GM19395 (cell line): Measurements from ENCODE around the gene TYK2.
A peak's percentile ranks its signal among the peaks of the same experiment; 100 is the strongest.
"Not testable (repeated sequence)": the region's sequence is repeated elsewhere in the genome, so short reads cannot be mapped to it uniquely, and the experiment has no call there.

Experiments
- ATAC-seq: cut with Tn5 transposase; IDR thresholded peaks from one replicate; pipeline ENCODE4 v1.9.1; 2021; ENCODE audit warnings: mild to moderate bottlenecking, moderate library complexity; ENCODE audit not compliant: unreplicated experiment

Gene TYK2

DNA sequence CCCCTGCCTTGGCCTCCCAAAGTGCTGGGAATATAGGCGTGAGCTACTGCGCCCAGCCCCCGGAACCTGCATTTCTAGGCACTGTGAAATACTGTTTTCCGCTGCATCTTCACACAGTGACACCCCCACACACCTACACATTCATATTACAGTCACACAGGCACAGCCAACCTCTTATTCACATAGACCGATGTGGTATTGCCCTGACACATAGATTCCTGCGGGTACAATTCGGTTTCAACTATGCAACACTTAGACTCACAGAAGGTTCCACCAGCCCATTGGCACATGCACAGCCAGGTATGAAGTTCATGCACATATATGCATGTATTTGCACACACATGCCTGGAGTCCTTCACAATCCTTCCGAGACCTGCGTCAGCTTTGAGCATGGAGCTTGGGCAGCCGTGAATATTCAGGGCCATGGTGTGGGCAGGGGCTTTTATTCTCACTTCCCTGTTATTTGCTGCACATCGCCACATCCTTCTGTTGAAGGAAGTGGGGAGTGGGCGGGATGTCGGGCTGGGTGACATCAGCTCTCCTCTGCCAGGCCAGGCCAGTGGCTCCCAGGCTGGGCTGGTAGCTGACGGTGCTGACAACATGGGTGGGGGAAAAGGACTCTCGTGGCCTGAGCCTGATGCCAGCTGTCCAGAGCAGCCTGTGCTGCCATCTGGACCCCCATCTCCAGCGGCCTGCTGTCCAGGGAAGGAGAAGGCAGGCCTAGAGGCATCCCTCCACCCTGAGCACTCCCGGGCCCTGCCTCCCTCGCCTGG is 28.3 kb upstream of the TYK2 start:
- ATAC-seq, result no peak

GRCh38 chr19:10407096-10407495 is 26.7 kb upstream of the TYK2 start:
- ATAC-seq, result no peak

DNA sequence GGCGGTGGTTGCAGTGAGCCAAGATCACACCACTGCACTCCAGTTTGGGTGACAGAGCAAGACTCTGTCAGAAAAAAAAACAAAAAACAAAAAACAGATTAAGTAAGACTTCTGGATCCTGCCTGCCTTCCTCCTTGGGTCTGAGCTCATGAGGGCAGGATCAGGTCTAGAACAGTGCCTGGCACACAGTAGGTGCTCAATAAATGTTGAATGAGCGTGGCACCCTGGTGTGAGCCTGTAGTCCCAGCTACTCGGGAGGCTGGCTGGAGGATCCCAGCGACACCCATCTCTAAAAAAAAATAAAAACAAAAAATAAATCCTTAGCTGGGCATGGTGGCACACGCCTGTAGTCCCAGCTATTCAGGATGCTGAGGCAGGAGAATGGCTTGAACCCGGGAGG is 25.8 kb upstream of the TYK2 start:
- no peak for ATAC-seq

DNA sequence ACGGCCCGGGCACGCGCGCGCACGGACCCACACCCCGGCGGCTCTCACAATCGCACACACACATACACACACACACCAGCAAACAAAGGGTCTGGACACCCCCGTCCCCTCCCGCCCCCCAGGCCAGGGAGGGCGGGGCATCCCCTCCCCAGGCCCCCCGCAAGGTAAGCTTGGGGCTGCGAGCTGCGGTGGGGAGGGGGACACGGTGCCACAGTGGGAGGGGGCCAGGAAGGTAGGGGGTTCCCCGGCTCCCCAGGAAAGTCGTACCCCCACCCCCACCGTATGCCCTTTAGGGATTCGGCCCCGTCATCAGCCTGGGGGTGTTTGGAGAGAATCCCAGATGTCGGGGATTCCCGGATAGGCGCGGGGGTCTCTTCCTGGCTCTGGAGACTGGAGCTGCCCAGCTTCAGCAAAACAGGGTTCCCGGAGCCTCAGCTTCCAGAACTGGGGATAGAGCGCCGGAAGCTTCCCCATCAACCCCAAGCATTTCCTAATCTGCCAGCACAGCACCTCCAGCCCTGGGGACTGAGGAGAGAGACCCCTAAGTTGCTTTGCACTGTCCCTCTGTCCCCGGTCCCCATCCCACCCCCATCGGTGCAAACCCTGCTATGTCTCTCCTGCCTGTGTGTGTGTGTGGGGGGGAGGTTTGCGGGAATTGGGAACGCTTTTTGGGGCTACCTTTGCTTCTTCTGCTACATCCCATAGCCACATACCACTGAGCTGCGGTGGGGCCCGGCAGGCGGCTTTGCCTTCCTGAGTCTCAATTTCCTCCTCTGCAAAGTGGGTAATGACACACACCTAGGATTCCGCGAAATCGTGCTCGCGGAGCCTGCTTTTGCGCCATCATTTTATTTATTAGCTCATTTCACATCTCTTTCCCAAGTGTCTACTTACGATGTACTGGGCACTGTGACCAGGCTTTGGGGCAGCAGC is 24.8 kb upstream of the TYK2 start:
- ATAC-seq, result no peak

GRCh38 chr19:10403137-10404021 is 23.0 kb upstream of the TYK2 start, which contains the start of gene CDC37:
TSS of gene CDC37 (minus strand) at chr19:10403542. CDS start at chr19:10403479, 63 bp downstream.
- ATAC-seq, result peak; percentile 77

GRCh38 chr19:10402441-10403038 is 22.2 kb upstream of the TYK2 start:
- ATAC-seq, result no peak

DNA sequence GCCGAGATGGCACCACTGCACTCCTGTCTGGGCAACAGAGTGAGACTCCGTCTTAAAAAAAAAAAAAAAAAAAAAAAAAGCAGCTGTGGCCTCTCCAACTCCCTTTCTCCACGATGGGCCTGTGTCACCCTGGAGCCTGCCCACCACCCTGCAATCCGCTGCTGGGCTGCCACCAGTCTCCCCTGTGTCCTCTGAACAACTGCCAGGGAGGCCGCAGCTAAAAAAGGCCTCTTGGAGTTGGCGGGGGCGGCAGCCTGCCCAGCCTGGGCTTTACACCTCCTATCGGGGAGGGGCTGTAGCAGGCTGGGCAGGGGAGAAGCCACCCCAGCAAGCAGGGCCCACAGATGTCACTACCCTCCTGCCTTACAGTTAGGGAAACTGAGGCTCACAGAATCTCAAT is 19.5 kb upstream of the TYK2 start:
- ATAC-seq, result no peak

DNA sequence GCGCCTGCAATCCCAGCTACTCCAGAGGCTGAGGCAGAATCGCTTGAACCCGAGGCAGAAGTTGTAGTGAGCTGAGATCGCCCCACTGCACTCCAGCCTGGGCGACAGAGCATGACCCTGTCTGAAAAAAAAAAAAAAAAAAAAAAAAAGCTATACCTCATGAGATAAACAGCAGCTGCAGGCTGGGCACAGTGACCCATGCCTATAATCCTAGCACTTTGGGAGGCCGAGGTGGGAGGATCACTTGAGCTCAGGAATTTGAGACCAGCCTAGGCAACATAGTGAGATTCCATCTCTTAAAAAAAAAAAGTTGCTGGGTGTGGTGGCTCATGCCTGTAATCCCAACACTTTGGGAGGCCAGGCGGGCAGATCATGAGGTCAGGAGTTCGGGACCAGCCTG is 19.0 kb upstream of the TYK2 start:
- ATAC-seq, result not testable (repeated sequence)

- ATAC-seq, result no peak
Measured at GRCh38 chr19:10398819-10399218, 18.4 kb upstream of the TYK2 start.

DNA sequence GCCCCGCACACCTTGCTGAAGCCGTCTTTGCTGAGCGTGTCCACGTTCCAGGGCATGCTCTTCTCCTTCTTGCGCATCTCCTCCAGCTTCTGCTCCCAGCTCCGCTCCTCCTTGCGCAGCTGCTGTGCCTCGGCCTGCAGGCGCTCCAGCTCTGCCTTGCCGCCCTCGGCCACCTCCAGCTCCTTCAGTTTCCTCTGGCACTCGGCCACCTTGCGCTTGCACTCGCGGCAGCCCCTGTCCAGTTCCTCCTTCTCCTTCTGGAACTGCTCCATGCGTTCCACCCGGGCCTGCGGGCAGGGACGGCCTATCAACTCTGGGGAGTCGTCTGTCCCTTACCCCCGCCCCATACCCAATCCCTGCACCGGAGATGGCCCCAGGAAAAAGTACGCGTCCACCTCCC is 15.5 kb upstream of the TYK2 start:
- ATAC-seq, result no peak

- no peak for ATAC-seq
Measured at GRCh38 chr19:10395436-10395835, 15.1 kb upstream of the TYK2 start.

- ATAC-seq, result no peak
Measured at GRCh38 chr19:10395003-10395402, 14.6 kb upstream of the TYK2 start.

- no peak for ATAC-seq
Measured at GRCh38 chr19:10393137-10393536, 12.8 kb upstream of the TYK2 start.

- no peak for ATAC-seq
Measured at GRCh38 chr19:10392120-10392519, 11.7 kb upstream of the TYK2 start.

GRCh38 chr19:10390652-10391286 is 10.4 kb upstream of the TYK2 start:
- no peak for ATAC-seq

- ATAC-seq, result no peak
Measured at GRCh38 chr19:10389863-10390262, 9.5 kb upstream of the TYK2 start.

DNA sequence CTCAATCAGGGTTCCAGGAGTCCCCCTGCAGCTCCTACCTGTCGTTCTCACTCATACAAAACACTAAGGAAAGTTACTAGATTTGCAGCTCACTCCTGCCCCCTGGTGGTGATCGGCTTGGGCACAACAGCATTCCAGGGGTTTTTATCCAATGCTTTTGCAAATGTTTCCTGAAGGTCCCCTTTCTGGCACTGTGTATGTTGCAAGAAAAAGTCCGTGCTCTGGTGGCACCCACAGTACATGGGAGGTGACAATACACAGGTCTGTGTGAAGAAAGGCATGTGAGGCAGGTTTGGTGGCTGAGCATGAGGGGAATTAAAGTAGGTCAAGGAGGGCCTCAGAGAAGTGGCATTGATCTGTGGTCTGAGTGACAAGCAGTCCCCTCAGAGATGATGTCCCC is 8.6 kb upstream of the TYK2 start:
- ATAC-seq, result no peak

DNA sequence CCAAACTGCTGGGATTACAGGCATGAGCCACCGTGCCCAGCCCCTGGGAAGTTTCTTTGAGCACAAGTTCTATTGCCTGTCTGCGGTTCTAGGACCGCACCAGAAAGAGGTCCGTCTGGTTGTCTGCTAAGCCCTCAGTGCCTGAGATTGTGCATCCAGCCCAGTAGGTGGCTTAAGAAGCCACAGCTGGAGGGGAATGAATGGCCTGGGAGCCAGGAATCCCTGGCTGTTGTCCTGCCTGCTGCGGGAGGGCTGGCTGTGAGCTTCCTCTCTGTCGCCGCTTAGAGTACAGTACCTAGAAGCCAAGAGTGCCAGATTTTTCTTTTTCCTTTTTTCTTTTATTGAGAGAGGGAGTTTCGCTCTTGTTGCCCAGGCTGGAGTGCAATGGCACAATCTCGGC is 4.2 kb upstream of the TYK2 start:
- ATAC-seq, result no peak

DNA sequence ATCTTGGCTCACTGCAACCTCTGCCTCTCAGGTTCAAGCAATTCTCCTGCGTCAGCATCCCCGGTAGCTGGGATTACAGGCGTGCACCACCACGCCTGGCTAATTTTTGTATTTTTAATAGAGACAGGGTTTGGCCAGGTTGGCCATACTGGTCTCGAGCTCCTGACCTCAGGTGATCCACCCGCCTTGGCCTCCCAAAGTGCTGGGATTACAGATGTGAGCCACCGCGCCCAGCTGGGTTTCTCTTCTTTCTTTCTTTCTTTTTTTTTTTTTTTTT is 2.8 kb upstream of the TYK2 start:
- not testable (repeated sequence) for ATAC-seq

DNA sequence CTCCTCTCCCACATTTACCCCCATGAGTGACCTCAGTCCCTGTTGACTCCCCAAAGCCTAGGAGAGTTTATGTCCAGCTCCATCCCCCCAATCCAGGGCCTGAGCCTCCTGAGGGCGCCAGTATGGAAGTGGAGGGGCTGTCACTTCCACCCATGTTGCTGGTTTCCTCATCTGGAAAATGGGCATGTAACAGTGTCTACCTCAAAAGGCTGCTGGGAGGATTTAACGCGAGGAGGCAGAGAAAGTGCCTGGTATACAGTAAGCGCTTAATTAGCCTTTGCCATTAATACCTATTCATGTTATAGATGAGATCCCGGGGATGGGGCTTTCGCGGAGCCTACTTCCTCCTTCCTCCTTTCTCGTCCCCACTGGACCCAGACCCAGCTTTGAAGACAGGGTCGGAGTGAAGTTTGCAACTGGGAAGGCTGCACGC is 476 bp downstream of the TYK2 start:
- ATAC-seq, result no peak
